Activated T-helper 1 cell treated with anti-CD3 and anti-CD28 coated beads, Interleukin-12 subunit alpha, Interleukin-12 subunit beta, Interleukin-2, Interleukin-4 antibody, amounts not matched to agents 30 ng/mL and 10 ng/mL and 1 ng/mL, durations not matched to agents 14 hours and 24 hours and 36 hours (primary cell): Measurements from ENCODE around the gene CCDC9. TPM values are rescaled to one million over a fixed set of nuclear protein-coding genes. Genes with fewer than 3 reads are reported as not detected.
"Not testable (repeated sequence)": the region's sequence is repeated elsewhere in the genome, so short reads cannot be mapped to it uniquely, and the experiment has no call there.

Experiments used
- DNase-seq: peaks from one replicate; pipeline ENCODE4 v3.0.0; 2021; ENCODE audit warnings: low spot score
- H3K27ac Mint-ChIP-seq: one replicate; pipeline ENCODE4 v1.8.0; 2021; ENCODE audit warnings: mild to moderate bottlenecking, mixed read lengths
- H3K27me3 Mint-ChIP-seq: one replicate; pipeline ENCODE4 v1.8.0; 2022; ENCODE audit warnings: mild to moderate bottlenecking, moderate library complexity, mixed read lengths; ENCODE audit not compliant: insufficient read depth
- H3K36me3 Mint-ChIP-seq: one replicate; pipeline ENCODE4 v1.8.0; 2021; ENCODE audit warnings: low read depth, mixed read lengths
- H3K4me1 Mint-ChIP-seq: one replicate; pipeline ENCODE4 v1.8.0; 2021; ENCODE audit warnings: low read depth, mixed read lengths
- H3K4me3 Mint-ChIP-seq: one replicate; pipeline ENCODE4 v1.8.0; 2021; ENCODE audit warnings: mild to moderate bottlenecking, moderate library complexity, mixed read lengths
- H3K9me3 Mint-ChIP-seq: one replicate; pipeline ENCODE4 v1.8.0; 2021; ENCODE audit warnings: mixed read lengths
- intact Hi-C: fragments of 100-400 bp; cut with micrococcal nuclease; formaldehyde crosslinking; loops from one replicate; pipeline ENCODE4 v1.15.1; 2024
- total RNA-seq: library from RNA; stranded (reverse); gene quantifications from 2 replicates; pipeline ENCODE4 v1.2.3, GENCODE V29; 2022

The CCDC9 gene
- total RNA-seq, 1 donor from 2014 or later: 39.2 TPM

- Mint-ChIP-seq H3K4me3 (peak overlapping the region; percentile 56), H3K9me3 (no peaks in the 10 kb centered on the region), H3K36me3 (peaks cover 35% of the 10 kb centered on the region), H3K27me3 (peaks cover 2% of the 10 kb centered on the region), H3K27ac (peak overlapping the region; percentile 47), H3K4me1 (peaks cover 31% of the 10 kb centered on the region)
- intact Hi-C loops: no loop called here
- no peak for DNase-seq
Observed at GRCh38 chr19:47258434-47258833, 2.1 kb downstream of the CCDC9 start.

GRCh38 chr19:47258895-47259555 is 2.7 kb downstream of the CCDC9 start:
- peak overlapping the region; percentile 56 for H3K4me3 Mint-ChIP-seq
- H3K4me1 Mint-ChIP-seq: peaks cover 31% of the 10 kb centered on the region
- H3K27me3 Mint-ChIP-seq: peaks cover 2% of the 10 kb centered on the region
- H3K9me3 Mint-ChIP-seq: no peaks in the 10 kb centered on the region
- peaks cover 35% of the 10 kb centered on the region for H3K36me3 Mint-ChIP-seq
- intact Hi-C loops: no loop called here
- DNase-seq: no peak
- peak overlapping the region; percentile 47 for H3K27ac Mint-ChIP-seq

- intact Hi-C loops: no loop called here
- Mint-ChIP-seq H3K36me3 (peaks cover 42% of the 10 kb centered on the region), H3K9me3 (no peaks in the 10 kb centered on the region), H3K4me3 (no peak overlapping the region), H3K27me3 (peaks cover 2% of the 10 kb centered on the region), H3K4me1 (peaks cover 31% of the 10 kb centered on the region), H3K27ac (peak overlapping the region; percentile 38)
- DNase-seq: no peak
Observed at GRCh38 chr19:47260476-47260875, 4.2 kb downstream of the CCDC9 start.

- not testable (repeated sequence) for H3K27ac Mint-ChIP-seq, H3K27me3 Mint-ChIP-seq
- peaks cover 47% of the 10 kb centered on the region for H3K36me3 Mint-ChIP-seq
Observed at GRCh38 chr19:47261946-47262793, 5.8 kb downstream of the CCDC9 start.

GRCh38 chr19:47264629-47265028 is 8.3 kb downstream of the CCDC9 start:
- Mint-ChIP-seq H3K4me1 (peaks cover 6% of the 10 kb centered on the region), H3K36me3 (peaks cover 38% of the 10 kb centered on the region), H3K27me3 (no peaks in the 10 kb centered on the region), H3K9me3 (no peaks in the 10 kb centered on the region), H3K4me3 (no peak overlapping the region), H3K27ac (no peak overlapping the region)
- DNase-seq: no peak
- intact Hi-C loops: no loop called here

More at GRCh38 chr19:47261946-47262793, 5.8 kb downstream of the CCDC9 start:
- intact Hi-C loops, DNase-seq, H3K4me3 Mint-ChIP-seq, H3K9me3 Mint-ChIP-seq: not testable (repeated sequence)
- peaks cover 30% of the 10 kb centered on the region for H3K4me1 Mint-ChIP-seq

GRCh38 chr19:47266401-47266941 is 10.1 kb downstream of the CCDC9 start:
- no peak overlapping the region for H3K27ac Mint-ChIP-seq
- no peak for DNase-seq
- no peaks in the 10 kb centered on the region for H3K9me3 Mint-ChIP-seq
- H3K4me1 Mint-ChIP-seq: no peaks in the 10 kb centered on the region
- peaks cover 34% of the 10 kb centered on the region for H3K36me3 Mint-ChIP-seq
- intact Hi-C loops: no loop called here
- no peak overlapping the region for H3K4me3 Mint-ChIP-seq
- H3K27me3 Mint-ChIP-seq: no peaks in the 10 kb centered on the region

GRCh38 chr19:47267350-47267759 is 11.0 kb downstream of the CCDC9 start:
- Mint-ChIP-seq H3K4me1 (peaks cover 2% of the 10 kb centered on the region), H3K4me3 (no peak overlapping the region), H3K36me3 (peaks cover 31% of the 10 kb centered on the region), H3K27me3 (no peaks in the 10 kb centered on the region), H3K27ac (no peak overlapping the region), H3K9me3 (no peaks in the 10 kb centered on the region)
- DNase-seq: no peak
- intact Hi-C loops: no loop called here

GRCh38 chr19:47268028-47268427 is 11.7 kb downstream of the CCDC9 start:
- no peak for DNase-seq
- no peak overlapping the region for H3K4me3 Mint-ChIP-seq
- peaks cover 8% of the 10 kb centered on the region for H3K4me1 Mint-ChIP-seq
- intact Hi-C loops: no loop called here
- H3K36me3 Mint-ChIP-seq: peaks cover 32% of the 10 kb centered on the region
- no peaks in the 10 kb centered on the region for H3K27me3 Mint-ChIP-seq
- H3K27ac Mint-ChIP-seq: no peak overlapping the region
- no peaks in the 10 kb centered on the region for H3K9me3 Mint-ChIP-seq

- H3K27me3 Mint-ChIP-seq: no peaks in the 10 kb centered on the region
- no peaks in the 10 kb centered on the region for H3K9me3 Mint-ChIP-seq
- intact Hi-C loops: no loop called here
- H3K27ac Mint-ChIP-seq: no peak overlapping the region
- no peak overlapping the region for H3K4me3 Mint-ChIP-seq
- H3K4me1 Mint-ChIP-seq: peaks cover 18% of the 10 kb centered on the region
- DNase-seq: no peak
- H3K36me3 Mint-ChIP-seq: peaks cover 27% of the 10 kb centered on the region
Observed at GRCh38 chr19:47269596-47269995, 13.3 kb downstream of the CCDC9 start.

GRCh38 chr19:47270408-47270807 is 14.1 kb downstream of the CCDC9 start:
- H3K9me3 Mint-ChIP-seq: no peaks in the 10 kb centered on the region
- intact Hi-C loops: loop anchor here (5.0 kb wide), 2 partner anchors 212 to 408 kb away; partner anchors contain the start of genes ARHGAP35 and KPTN
- H3K36me3 Mint-ChIP-seq: peaks cover 25% of the 10 kb centered on the region
- H3K27ac Mint-ChIP-seq: no peak overlapping the region
- no peak for DNase-seq
- no peak overlapping the region for H3K4me3 Mint-ChIP-seq
- peaks cover 19% of the 10 kb centered on the region for H3K4me1 Mint-ChIP-seq
- H3K27me3 Mint-ChIP-seq: no peaks in the 10 kb centered on the region

GRCh38 chr19:47271949-47272348 is 15.6 kb downstream of the CCDC9 start:
- Mint-ChIP-seq H3K4me3 (peak overlapping the region; percentile 92), H3K27me3 (no peaks in the 10 kb centered on the region), H3K36me3 (peaks cover 20% of the 10 kb centered on the region), H3K27ac (peak overlapping the region; percentile 43), H3K9me3 (no peaks in the 10 kb centered on the region), H3K4me1 (peaks cover 29% of the 10 kb centered on the region)
- DNase-seq: no peak
- intact Hi-C loops: loop anchor here (5.0 kb wide), 2 partner anchors 210 to 410 kb away; partner anchors contain the start of genes ARHGAP35 and KPTN

GRCh38 chr19:47272448-47273312 is 16.4 kb downstream of the CCDC9 start:
- intact Hi-C loops: loop anchor here (1.0 to 5.0 kb wide), 3 partner anchors 210 to 410 kb away; partner anchors contain the start of genes ARHGAP35 and KPTN
- Mint-ChIP-seq H3K27ac (peak overlapping the region; percentile 61), H3K27me3 (no peaks in the 10 kb centered on the region), H3K4me1 (peaks cover 29% of the 10 kb centered on the region), H3K4me3 (peak overlapping the region; percentile 92), H3K9me3 (no peaks in the 10 kb centered on the region), H3K36me3 (peaks cover 16% of the 10 kb centered on the region)
- no peak for DNase-seq
